ENCODE measurements around the gene MEGF6. TPM values are rescaled to one million over a fixed set of nuclear protein-coding genes. Genes with fewer than 3 reads are reported as not detected.

MEGF6 gene
- total and polyA plus RNA-seq, 2 donors: 9.6 to 35.2 TPM

DNA sequence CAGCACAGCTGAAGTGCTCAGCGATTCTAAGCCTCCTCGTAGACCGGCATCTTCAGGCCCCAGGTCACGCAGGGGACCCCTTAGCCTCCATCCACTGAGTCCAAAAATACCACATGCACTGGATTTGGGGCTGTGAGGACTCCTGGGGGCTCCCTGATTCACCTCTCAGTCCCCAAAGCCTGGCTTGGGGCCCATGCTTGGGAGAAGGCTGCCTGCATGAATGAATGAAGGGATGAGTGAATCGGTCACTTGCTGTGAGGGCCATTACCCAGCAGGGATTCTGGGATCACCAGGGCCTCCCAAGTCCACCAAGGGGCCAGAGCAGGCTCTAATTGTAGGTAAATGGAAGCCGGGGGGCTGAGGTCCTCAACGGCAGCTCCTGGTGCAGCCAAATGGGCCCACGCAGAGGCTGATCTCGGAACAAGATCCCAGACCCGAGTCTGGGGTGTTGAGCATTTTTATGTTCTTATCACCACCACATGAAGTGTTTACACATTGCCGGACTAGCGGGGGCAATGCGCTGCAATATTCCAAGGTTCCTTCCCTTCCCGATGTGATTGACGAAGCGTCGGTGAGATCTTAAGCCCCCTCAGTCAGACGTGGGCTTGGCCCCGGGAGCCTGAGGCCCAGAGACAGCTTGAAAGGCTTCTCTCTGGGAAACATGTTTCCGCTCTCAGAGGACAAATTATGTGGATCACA lies 170.4 kb downstream of the MEGF6 start:
- no peaks in the 10 kb centered on the region for H3K36me3 ChIP-seq (ENCODE audit: control insufficient read depth in 2 of 2, insufficient read depth in 2 of 2, low read length in 1 of 2)
- H3K9me3 ChIP-seq (ENCODE audit: control insufficient read depth in 2 of 2, insufficient read depth in 1 of 2, low read length in 1 of 2): peaks cover 0 to 4% of the 10 kb centered on the region in 2 donors
- no peak for DNase-seq (ENCODE audit: low read depth in 6 of 9, low spot score in 9 of 9)
- WGBS: 85% methylated on average over 20 of the region's 20 CpGs
- no peak overlapping the region for H3K4me3 ChIP-seq (ENCODE audit: low read length in 2 of 2)
- H3K4me1 ChIP-seq (ENCODE audit: control insufficient read depth in 2 of 2, insufficient read depth in 2 of 2, low read length in 2 of 2): no peaks in the 10 kb centered on the region
- no peak overlapping the region for H3K27ac ChIP-seq (ENCODE audit: low read depth in 1 of 2, low read length in 1 of 2)
- H3K27me3 ChIP-seq (ENCODE audit: control insufficient read depth in 2 of 2, insufficient read depth in 1 of 2, low read length in 1 of 2): peaks cover 0 to 11% of the 10 kb centered on the region in 2 donors

DNA sequence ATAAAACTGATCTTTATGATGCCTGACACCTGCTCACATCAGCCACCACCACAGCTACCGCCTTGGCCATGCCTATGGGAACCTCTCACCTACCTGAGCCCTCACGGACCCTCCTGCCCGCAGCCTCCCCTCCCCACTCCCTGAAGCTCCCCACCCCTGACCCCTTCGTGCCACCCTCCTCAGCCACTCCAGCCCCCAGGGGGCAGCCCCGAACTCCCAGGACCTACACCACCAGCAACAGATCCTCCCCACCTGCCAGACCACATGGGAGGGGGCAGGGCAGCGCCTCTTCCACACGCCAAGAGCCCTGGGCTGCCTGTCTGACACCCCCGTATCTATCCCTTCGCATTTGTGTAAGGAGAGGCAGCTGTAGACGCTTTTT lies 171.0 kb downstream of the MEGF6 start:
- Histone ChIP-seq H3K9me3 (ENCODE audit: control insufficient read depth in 2 of 2, insufficient read depth in 1 of 2, low read length in 1 of 2) (peaks cover 0 to 4% of the 10 kb centered on the region in 2 donors), H3K27ac (ENCODE audit: low read depth in 1 of 2, low read length in 1 of 2) (no peak overlapping the region), H3K4me3 (ENCODE audit: low read length in 2 of 2) (no peak overlapping the region), H3K4me1 (ENCODE audit: control insufficient read depth in 2 of 2, insufficient read depth in 2 of 2, low read length in 2 of 2) (no peaks in the 10 kb centered on the region), H3K36me3 (ENCODE audit: control insufficient read depth in 2 of 2, insufficient read depth in 2 of 2, low read length in 1 of 2) (no peaks in the 10 kb centered on the region), H3K27me3 (ENCODE audit: control insufficient read depth in 2 of 2, insufficient read depth in 1 of 2, low read length in 1 of 2) (peaks cover 0 to 11% of the 10 kb centered on the region in 2 donors)
- DNase-seq (ENCODE audit: low read depth in 6 of 9, low spot score in 9 of 9): no peak
- 68% methylated on average over 10 of the region's 10 CpGs for WGBS

Other genes starting within 250 kb of the MEGF6 start
- 1.4 TPM for gene ARHGEF16, start 156.8 kb downstream of the MEGF6 start, total RNA-seq
- gene ARHGEF16, start 156.8 kb downstream of the MEGF6 start, polyA plus RNA-seq: 2.3 TPM
- 8.5 TPM for gene TPRG1L, start 13.5 kb upstream of the MEGF6 start, total RNA-seq
- 37.1 TPM for gene TPRG1L, start 13.5 kb upstream of the MEGF6 start, polyA plus RNA-seq
- gene WRAP73, start 38.6 kb upstream of the MEGF6 start, total RNA-seq: 19.7 TPM
- 25.9 TPM for gene WRAP73, start 38.6 kb upstream of the MEGF6 start, polyA plus RNA-seq
- 2.6 TPM for gene TP73, start 41.0 kb upstream of the MEGF6 start, total RNA-seq
- gene TP73, start 41.0 kb upstream of the MEGF6 start, polyA plus RNA-seq: 2.9 TPM
- gene CCDC27, start 140.9 kb upstream of the MEGF6 start, total RNA-seq: not detected
- gene CCDC27, start 140.9 kb upstream of the MEGF6 start, polyA plus RNA-seq: 0.02 TPM
- gene SMIM1, start 161.2 kb upstream of the MEGF6 start, total RNA-seq: 6.9 TPM
- 7.0 TPM for gene SMIM1, start 161.2 kb upstream of the MEGF6 start, polyA plus RNA-seq
- gene LRRC47, start 185.0 kb upstream of the MEGF6 start, total RNA-seq: 20.6 TPM
- 30.6 TPM for gene LRRC47, start 185.0 kb upstream of the MEGF6 start, polyA plus RNA-seq
- gene CEP104, start 245.7 kb upstream of the MEGF6 start, total RNA-seq: 12.8 TPM
- 11.7 TPM for gene CEP104, start 245.7 kb upstream of the MEGF6 start, polyA plus RNA-seq
- gene DFFB, start 246.0 kb upstream of the MEGF6 start, total RNA-seq: 4.5 TPM
- gene DFFB, start 246.0 kb upstream of the MEGF6 start, polyA plus RNA-seq: 6.7 TPM

All from thymus (tissue), 11 donors.